ENCODE results near the gene AKAP8. TPM values are rescaled to one million over a fixed set of nuclear protein-coding genes. Genes with fewer than 3 reads are reported as not detected.
"Not testable (repeated sequence)": the region's sequence is repeated elsewhere in the genome, so short reads cannot be mapped to it uniquely, and the experiment has no call there.

Gene AKAP8
- total and polyA plus RNA-seq, 5 donors from 2014 or later = 11.3 to 79.1 (median 13.7) TPM

DNA sequence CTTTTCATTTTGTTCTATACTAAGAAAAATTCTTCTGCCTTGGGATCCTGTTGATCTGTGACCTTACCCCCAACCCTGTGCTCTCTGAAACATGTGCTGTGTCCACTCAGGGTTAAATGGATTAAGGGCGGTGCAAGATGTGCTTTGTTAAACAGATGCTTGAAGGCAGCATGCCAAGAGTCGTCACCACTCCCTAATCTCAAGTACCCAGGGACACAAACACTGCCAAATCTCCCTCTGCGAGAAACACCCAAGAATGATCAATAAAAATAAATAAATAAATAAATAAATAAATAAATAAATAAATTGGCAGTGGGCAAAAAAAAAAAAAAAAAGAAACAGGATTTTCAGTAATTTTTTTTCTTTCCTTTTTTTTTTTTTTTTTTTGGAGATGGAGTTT is 15.8 kb downstream of the AKAP8 start:
- not testable (repeated sequence) for H3K9me3 Mint-ChIP-seq; H3K4me1 Mint-ChIP-seq; ATAC-seq (ENCODE audit: low read depth in 2 of 2); H3K4me3 Mint-ChIP-seq; DNase-seq; H3K4me3 ChIP-seq (ENCODE audit: low read depth, low read length); H3K27ac ChIP-seq (ENCODE audit: insufficient read depth, low read length, poor library complexity, severe bottlenecking); H3K9me3 ChIP-seq (ENCODE audit: control insufficient read depth in 2 of 2, low read length in 2 of 2); H3K4me1 ChIP-seq (ENCODE audit: control insufficient read depth, insufficient read depth, low read length, poor library complexity, severe bottlenecking); H3K27me3 ChIP-seq (ENCODE audit: control insufficient read depth, insufficient read depth, low read length); H3K27ac Mint-ChIP-seq; H3K27me3 Mint-ChIP-seq
- H3K36me3 ChIP-seq (ENCODE audit: control insufficient read depth, insufficient read depth, low read length) = peaks cover 60% of the 10 kb centered on the region
- peaks cover 22% of the 10 kb centered on the region for H3K36me3 Mint-ChIP-seq

GRCh38 chr19:15363048-15363447 is 16.5 kb downstream of the AKAP8 start:
- H3K4me1 ChIP-seq (ENCODE audit: control insufficient read depth, insufficient read depth, low read length, poor library complexity, severe bottlenecking); H3K4me1 Mint-ChIP-seq; H3K27me3 Mint-ChIP-seq; H3K4me3 ChIP-seq (ENCODE audit: low read depth, low read length); H3K4me3 Mint-ChIP-seq; ATAC-seq (ENCODE audit: low read depth in 2 of 2); H3K27ac ChIP-seq (ENCODE audit: insufficient read depth, low read length, poor library complexity, severe bottlenecking); H3K27ac Mint-ChIP-seq; H3K9me3 ChIP-seq (ENCODE audit: control insufficient read depth in 2 of 2, low read length in 2 of 2); H3K27me3 ChIP-seq (ENCODE audit: control insufficient read depth, insufficient read depth, low read length); DNase-seq; H3K9me3 Mint-ChIP-seq: not testable (repeated sequence)
- peaks cover 26% of the 10 kb centered on the region for H3K36me3 Mint-ChIP-seq
- H3K36me3 ChIP-seq (ENCODE audit: control insufficient read depth, insufficient read depth, low read length) = peaks cover 60% of the 10 kb centered on the region

- peaks cover 36% of the 10 kb centered on the region for H3K36me3 Mint-ChIP-seq
- not testable (repeated sequence) for ATAC-seq (ENCODE audit: low read depth in 2 of 2); H3K27ac Mint-ChIP-seq; DNase-seq; H3K27me3 ChIP-seq (ENCODE audit: control insufficient read depth, insufficient read depth, low read length); H3K9me3 Mint-ChIP-seq; H3K4me1 ChIP-seq (ENCODE audit: control insufficient read depth, insufficient read depth, low read length, poor library complexity, severe bottlenecking); H3K4me3 Mint-ChIP-seq; H3K27ac ChIP-seq (ENCODE audit: insufficient read depth, low read length, poor library complexity, severe bottlenecking); H3K4me1 Mint-ChIP-seq; H3K27me3 Mint-ChIP-seq; H3K4me3 ChIP-seq (ENCODE audit: low read depth, low read length); H3K9me3 ChIP-seq (ENCODE audit: control insufficient read depth in 2 of 2, low read length in 2 of 2)
- peaks cover 72% of the 10 kb centered on the region for H3K36me3 ChIP-seq (ENCODE audit: control insufficient read depth, insufficient read depth, low read length)
These were observed 19.6 kb downstream of the AKAP8 start for GRCh38 chr19:15360015-15360414.

- H3K27me3 ChIP-seq (ENCODE audit: control insufficient read depth, insufficient read depth, low read length) = no peaks in the 10 kb centered on the region
- peaks cover 6% of the 10 kb centered on the region for H3K4me1 ChIP-seq (ENCODE audit: control insufficient read depth, insufficient read depth, low read length, poor library complexity, severe bottlenecking)
- peaks cover 0 to 8% (median 2%) of the 10 kb centered on the region in 4 donors for H3K4me1 Mint-ChIP-seq
- H3K27ac ChIP-seq (ENCODE audit: insufficient read depth, low read length, poor library complexity, severe bottlenecking) = no peak overlapping the region
- no peak for ATAC-seq (ENCODE audit: low read depth in 2 of 2)
- no peak overlapping the region for H3K4me3 ChIP-seq (ENCODE audit: low read depth, low read length)
- H3K36me3 ChIP-seq (ENCODE audit: control insufficient read depth, insufficient read depth, low read length) = peaks cover 75% of the 10 kb centered on the region
- no peak overlapping the region for H3K4me3 Mint-ChIP-seq
- no peak overlapping the region for H3K27ac Mint-ChIP-seq
- no peaks in the 10 kb centered on the region for H3K27me3 Mint-ChIP-seq
- peaks cover 40% of the 10 kb centered on the region for H3K36me3 Mint-ChIP-seq
- DNase-seq = no peak
- no peaks in the 10 kb centered on the region for H3K9me3 Mint-ChIP-seq
- no peaks in the 10 kb centered on the region for H3K9me3 ChIP-seq (ENCODE audit: control insufficient read depth in 2 of 2, low read length in 2 of 2)
These were observed 20.7 kb downstream of the AKAP8 start for GRCh38 chr19:15358918-15359317.

- Mint-ChIP-seq H3K27ac (no peak overlapping the region), H3K36me3 (peaks cover 38% of the 10 kb centered on the region)
These were observed 21.7 kb downstream of the AKAP8 start for GRCh38 chr19:15357906-15358305.

GRCh38 chr19:15354566-15355296 is 24.9 kb downstream of the AKAP8 start:
- no peak for ATAC-seq (ENCODE audit: low read depth in 2 of 2)
- Histone ChIP-seq H3K27me3 (ENCODE audit: control insufficient read depth, insufficient read depth, low read length) (no peaks in the 10 kb centered on the region), H3K4me3 (ENCODE audit: low read depth, low read length) (no peak overlapping the region), H3K36me3 (ENCODE audit: control insufficient read depth, insufficient read depth, low read length) (peaks cover 54% of the 10 kb centered on the region), H3K27ac (ENCODE audit: insufficient read depth, low read length, poor library complexity, severe bottlenecking) (no peak overlapping the region), H3K4me1 (ENCODE audit: control insufficient read depth, insufficient read depth, low read length, poor library complexity, severe bottlenecking) (no peaks in the 10 kb centered on the region), H3K9me3 (ENCODE audit: control insufficient read depth in 2 of 2, low read length in 2 of 2) (no peaks in the 10 kb centered on the region)
- H3K4me3 Mint-ChIP-seq = no peak overlapping the region
- peaks cover 31% of the 10 kb centered on the region for H3K36me3 Mint-ChIP-seq
- peak overlapping the region in 1 of 3 donors; percentile 41 for H3K27ac Mint-ChIP-seq
- H3K27me3 Mint-ChIP-seq = no peaks in the 10 kb centered on the region
- no peaks in the 10 kb centered on the region for H3K9me3 Mint-ChIP-seq
- H3K4me1 Mint-ChIP-seq = peaks cover 0 to 8% (median under 1%) of the 10 kb centered on the region in 4 donors
- no peak for DNase-seq

More at GRCh38 chr19:15357906-15358305, 21.7 kb downstream of the AKAP8 start:
- no peaks in the 10 kb centered on the region for H3K9me3 Mint-ChIP-seq
- no peaks in the 10 kb centered on the region for H3K27me3 Mint-ChIP-seq
- Histone ChIP-seq H3K4me3 (ENCODE audit: low read depth, low read length) (no peak overlapping the region), H3K4me1 (ENCODE audit: control insufficient read depth, insufficient read depth, low read length, poor library complexity, severe bottlenecking) (peaks cover 6% of the 10 kb centered on the region), H3K27ac (ENCODE audit: insufficient read depth, low read length, poor library complexity, severe bottlenecking) (no peak overlapping the region), H3K36me3 (ENCODE audit: control insufficient read depth, insufficient read depth, low read length) (peaks cover 76% of the 10 kb centered on the region), H3K27me3 (ENCODE audit: control insufficient read depth, insufficient read depth, low read length) (no peaks in the 10 kb centered on the region), H3K9me3 (ENCODE audit: control insufficient read depth in 2 of 2, low read length in 2 of 2) (no peaks in the 10 kb centered on the region)
- H3K4me1 Mint-ChIP-seq = peaks cover 0 to 8% (median under 1%) of the 10 kb centered on the region in 4 donors
- DNase-seq = no peak
- no peak for ATAC-seq (ENCODE audit: low read depth in 2 of 2)
- no peak overlapping the region for H3K4me3 Mint-ChIP-seq

DNA sequence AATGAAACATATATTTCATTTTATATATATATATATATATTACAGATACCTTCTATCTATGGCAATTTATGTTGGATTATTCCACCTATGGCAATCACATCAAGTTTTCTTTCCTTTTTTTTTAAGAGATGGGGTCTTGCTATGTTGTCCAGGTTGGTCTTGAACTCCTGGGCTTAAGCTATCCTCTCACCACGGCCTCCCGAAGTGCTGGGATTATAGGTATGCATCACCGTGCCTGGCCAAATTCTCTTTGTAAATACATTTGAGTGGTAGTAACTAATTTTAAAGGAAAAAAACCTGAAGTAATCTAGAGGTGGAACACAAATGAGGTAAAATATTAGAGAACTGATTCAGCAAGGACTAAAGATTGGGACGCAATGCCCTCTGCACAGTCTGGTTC is 25.7 kb downstream of the AKAP8 start:
- H3K4me3 Mint-ChIP-seq = no peak overlapping the region
- Histone ChIP-seq H3K36me3 (ENCODE audit: control insufficient read depth, insufficient read depth, low read length) (peaks cover 45% of the 10 kb centered on the region), H3K9me3 (ENCODE audit: control insufficient read depth in 2 of 2, low read length in 2 of 2) (no peaks in the 10 kb centered on the region)

DNA sequence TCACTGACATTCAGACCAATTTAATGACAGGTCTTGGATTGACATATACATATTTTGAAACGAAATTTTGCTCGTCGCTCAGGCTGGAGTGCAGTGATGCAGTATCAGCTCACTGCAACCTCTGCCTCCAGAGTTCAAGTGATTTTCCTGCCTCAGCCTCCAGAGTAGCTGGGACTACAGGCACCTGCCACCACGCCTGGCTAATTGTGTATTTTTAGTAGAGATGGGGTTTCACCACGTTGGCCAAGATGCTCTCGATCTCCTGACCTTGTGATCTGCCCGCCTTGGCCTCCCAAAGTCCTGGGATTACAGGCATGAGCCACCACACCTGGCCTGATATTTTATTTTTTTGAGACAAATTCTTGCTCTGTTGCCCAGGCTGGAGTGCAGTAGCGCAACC is 27.1 kb downstream of the AKAP8 start:
- not testable (repeated sequence) for DNase-seq; H3K27me3 ChIP-seq (ENCODE audit: control insufficient read depth, insufficient read depth, low read length); H3K4me3 Mint-ChIP-seq; H3K4me1 ChIP-seq (ENCODE audit: control insufficient read depth, insufficient read depth, low read length, poor library complexity, severe bottlenecking); H3K27me3 Mint-ChIP-seq; H3K9me3 Mint-ChIP-seq; H3K4me1 Mint-ChIP-seq; ATAC-seq (ENCODE audit: low read depth in 2 of 2); H3K27ac ChIP-seq (ENCODE audit: insufficient read depth, low read length, poor library complexity, severe bottlenecking); H3K4me3 ChIP-seq (ENCODE audit: low read depth, low read length); H3K9me3 ChIP-seq (ENCODE audit: control insufficient read depth in 2 of 2, low read length in 2 of 2)
- Mint-ChIP-seq H3K27ac (peak overlapping the region in 1 of 3 donors; percentile 38), H3K36me3 (peaks cover 16% of the 10 kb centered on the region)
- H3K36me3 ChIP-seq (ENCODE audit: control insufficient read depth, insufficient read depth, low read length) = peaks cover 33% of the 10 kb centered on the region

More for the DNA sequence above, 25.7 kb downstream of the AKAP8 start:
- H3K9me3 Mint-ChIP-seq = no peaks in the 10 kb centered on the region
- H3K27me3 ChIP-seq (ENCODE audit: control insufficient read depth, insufficient read depth, low read length) = no peaks in the 10 kb centered on the region
- peaks cover 0 to 5% (median under 1%) of the 10 kb centered on the region in 4 donors for H3K4me1 Mint-ChIP-seq
- no peak overlapping the region for H3K4me3 ChIP-seq (ENCODE audit: low read depth, low read length)
- H3K27ac ChIP-seq (ENCODE audit: insufficient read depth, low read length, poor library complexity, severe bottlenecking) = no peak overlapping the region
- peaks cover 27% of the 10 kb centered on the region for H3K36me3 Mint-ChIP-seq
- ATAC-seq (ENCODE audit: low read depth in 2 of 2) (no peak), DNase-seq (no peak)
- H3K4me1 ChIP-seq (ENCODE audit: control insufficient read depth, insufficient read depth, low read length, poor library complexity, severe bottlenecking) = no peaks in the 10 kb centered on the region
- H3K27ac Mint-ChIP-seq = no peak overlapping the region
- no peaks in the 10 kb centered on the region for H3K27me3 Mint-ChIP-seq
